T-helper 2 cell treated with Interferon-gamma antibody and Interleukin-4, amounts not matched to agents 5 μg/mL and 100 μg/mL, for 36 hours (primary cell): ENCODE results near the gene ADK.

Experiments used
- DNase-seq: peaks from one replicate; pipeline ENCODE4 v3.0.0; 2021; ENCODE audit warnings: low spot score
- H3K27ac Mint-ChIP-seq: one replicate; pipeline ENCODE4 v1.8.0; 2021; ENCODE audit warnings: mild to moderate bottlenecking, mixed read lengths
- H3K27me3 Mint-ChIP-seq: one replicate; pipeline ENCODE4 v1.8.0; 2021; ENCODE audit warnings: low read depth, mixed read lengths
- H3K36me3 Mint-ChIP-seq: one replicate; pipeline ENCODE4 v1.8.0; 2021; ENCODE audit warnings: low read depth, mixed read lengths
- H3K4me1 Mint-ChIP-seq: one replicate; pipeline ENCODE4 v1.8.0; 2021; ENCODE audit warnings: low read depth, mixed read lengths
- H3K4me3 Mint-ChIP-seq: one replicate; pipeline ENCODE4 v1.8.0; 2022; ENCODE audit warnings: mild to moderate bottlenecking, moderate library complexity, mixed read lengths
- H3K9me3 Mint-ChIP-seq: one replicate; pipeline ENCODE4 v1.8.0; 2021; ENCODE audit warnings: mixed read lengths

The ADK gene

DNA sequence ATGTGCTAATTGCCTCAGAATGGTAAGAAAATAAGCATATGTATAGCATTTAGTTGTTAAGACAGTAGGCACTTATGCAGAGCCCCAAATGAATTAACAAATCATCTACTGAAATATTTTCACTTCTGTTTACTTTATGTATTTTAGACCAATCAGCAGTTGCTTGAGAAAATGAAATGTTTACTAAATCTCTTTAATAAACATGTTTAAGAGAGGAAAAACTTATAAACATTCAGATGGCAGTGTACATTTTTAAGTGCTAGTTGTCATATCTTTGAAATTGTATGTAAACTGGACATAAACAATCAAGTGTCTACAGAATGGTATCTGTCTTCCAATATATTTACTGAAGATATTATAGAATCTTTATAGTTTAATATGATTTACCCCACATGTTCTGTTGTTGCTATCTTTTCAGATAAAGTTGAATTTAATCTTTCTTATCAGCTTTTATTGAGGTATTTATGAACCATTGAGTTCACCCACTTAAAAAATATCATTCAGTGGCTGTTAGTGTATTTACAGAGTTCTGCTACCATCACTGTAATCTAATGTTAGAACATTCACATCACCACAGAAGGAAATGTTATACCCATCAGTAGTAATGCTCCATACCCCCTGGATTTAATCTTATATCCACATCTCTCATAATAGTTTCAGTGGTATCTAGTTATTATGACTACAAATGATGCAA, 264.3 kb downstream of the ADK start:
- peaks cover 9% of the 10 kb centered on the region for H3K4me1 Mint-ChIP-seq

DNA sequence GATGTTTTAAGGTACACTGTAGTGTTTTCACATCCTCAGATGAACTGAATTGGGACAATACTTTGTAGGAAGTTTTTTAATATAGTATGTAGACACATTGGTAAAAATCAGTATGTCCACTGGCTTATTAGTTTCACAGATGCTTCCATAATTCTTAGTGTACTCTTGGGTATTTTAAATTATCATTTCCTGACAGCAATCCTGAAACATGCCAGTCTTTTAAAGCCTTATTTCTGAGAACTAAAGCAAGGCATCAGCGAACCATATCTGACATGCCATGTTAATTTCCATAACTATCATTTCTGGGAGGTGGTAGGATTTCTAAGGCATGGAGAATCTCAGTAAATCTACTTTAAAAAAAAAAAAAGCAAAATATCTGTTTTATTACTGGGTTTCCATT, 266.4 kb downstream of the ADK start:
- H3K4me3 Mint-ChIP-seq, result no peak overlapping the region
- peaks cover 9% of the 10 kb centered on the region for H3K4me1 Mint-ChIP-seq
- peaks cover 2% of the 10 kb centered on the region for H3K9me3 Mint-ChIP-seq
- DNase-seq, result no peak
- H3K36me3 Mint-ChIP-seq, result peaks cover 3% of the 10 kb centered on the region
- H3K27me3 Mint-ChIP-seq, result no peaks in the 10 kb centered on the region
- no peak overlapping the region for H3K27ac Mint-ChIP-seq

More for the DNA sequence above, 264.3 kb downstream of the ADK start:
- H3K9me3 Mint-ChIP-seq, result peaks cover 9% of the 10 kb centered on the region
- peaks cover 12% of the 10 kb centered on the region for H3K36me3 Mint-ChIP-seq
- no peak overlapping the region for H3K4me3 Mint-ChIP-seq
- no peak overlapping the region for H3K27ac Mint-ChIP-seq
- no peaks in the 10 kb centered on the region for H3K27me3 Mint-ChIP-seq
- DNase-seq, result no peak

DNA sequence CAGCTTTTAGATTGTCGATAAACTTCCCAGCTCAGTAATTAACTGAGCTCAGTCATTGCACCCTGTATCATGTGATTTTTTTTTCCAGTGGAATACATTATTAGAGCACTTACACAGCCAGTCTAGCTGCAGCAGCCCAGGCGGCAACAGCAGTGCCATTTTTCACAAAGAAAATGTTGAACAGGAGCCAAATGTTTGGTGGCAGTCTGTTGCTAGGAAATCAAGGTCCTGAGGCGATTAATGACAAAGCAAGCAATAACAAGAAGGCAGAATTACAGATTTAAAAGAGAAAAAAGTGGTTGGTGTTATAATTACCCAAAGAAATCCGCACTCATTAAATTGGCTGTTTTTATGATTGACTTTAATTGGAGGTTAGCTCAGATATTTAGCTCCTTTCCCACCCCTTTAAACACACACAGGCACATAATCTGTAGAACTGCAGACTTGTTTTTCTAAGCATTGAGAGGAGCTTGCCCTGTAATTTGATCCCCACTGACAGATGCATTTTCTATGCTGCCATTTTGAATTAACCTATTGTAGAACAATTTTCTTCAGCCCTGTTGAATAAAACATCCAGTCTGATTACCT, 267.4 kb downstream of the ADK start:
- H3K27ac Mint-ChIP-seq, result no peak overlapping the region

DNA sequence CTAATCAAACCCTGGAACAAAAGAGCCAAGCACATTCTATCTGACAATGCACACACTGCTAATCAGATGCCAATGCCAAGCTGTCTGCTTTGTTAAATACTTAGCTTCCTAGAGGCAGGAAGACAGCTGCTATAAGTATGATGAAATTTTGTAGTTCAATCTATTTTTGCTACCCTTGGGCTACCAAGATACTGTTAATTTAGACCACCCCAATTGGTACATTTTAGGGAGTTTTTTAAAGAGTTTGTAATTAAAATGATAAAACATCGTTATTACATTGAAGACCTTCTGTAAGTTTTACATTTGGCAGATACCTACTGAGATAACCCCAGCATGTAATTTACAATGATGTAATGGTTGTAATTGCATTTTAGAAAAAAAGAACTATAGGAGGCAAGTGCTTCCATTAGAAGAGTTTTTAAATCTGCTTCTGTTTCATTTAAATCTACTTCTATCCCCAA, 268.5 kb downstream of the ADK start:
- no peak overlapping the region for H3K27ac Mint-ChIP-seq
- peaks cover 3% of the 10 kb centered on the region for H3K36me3 Mint-ChIP-seq
- H3K27me3 Mint-ChIP-seq, result no peaks in the 10 kb centered on the region
- H3K4me1 Mint-ChIP-seq, result peaks cover 9% of the 10 kb centered on the region
- H3K9me3 Mint-ChIP-seq, result peaks cover 2% of the 10 kb centered on the region
- H3K4me3 Mint-ChIP-seq, result no peak overlapping the region
- DNase-seq, result no peak

More for the DNA sequence above, 267.4 kb downstream of the ADK start:
- Mint-ChIP-seq H3K9me3 (no peaks in the 10 kb centered on the region), H3K36me3 (peaks cover 4% of the 10 kb centered on the region), H3K4me1 (peaks cover 9% of the 10 kb centered on the region), H3K27me3 (no peaks in the 10 kb centered on the region), H3K4me3 (no peak overlapping the region)
- DNase-seq, result no peak

DNA sequence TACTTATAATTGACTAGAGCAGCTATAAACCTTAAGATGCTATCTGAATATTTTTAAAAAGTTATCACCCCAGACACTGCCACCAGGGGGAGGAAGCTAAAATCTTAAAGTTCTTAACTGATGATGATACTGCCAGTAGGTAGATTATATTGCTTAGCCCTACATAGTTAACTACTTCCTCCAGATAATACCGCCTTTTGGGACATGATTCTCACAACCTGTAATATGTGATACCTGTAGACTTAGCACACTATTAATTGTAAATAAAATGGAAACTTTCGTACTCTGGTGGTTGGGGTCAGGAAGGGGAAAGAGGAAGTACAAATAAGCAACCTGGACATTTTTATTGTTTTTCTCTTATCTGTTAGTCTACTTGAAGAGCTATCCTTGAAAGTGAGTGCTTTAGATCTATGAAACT, 268.9 kb downstream of the ADK start:
- Mint-ChIP-seq H3K4me1 (peaks cover 9% of the 10 kb centered on the region), H3K27me3 (no peaks in the 10 kb centered on the region), H3K27ac (no peak overlapping the region), H3K4me3 (no peak overlapping the region), H3K9me3 (peaks cover 6% of the 10 kb centered on the region), H3K36me3 (peaks cover 5% of the 10 kb centered on the region)
- no peak for DNase-seq

DNA sequence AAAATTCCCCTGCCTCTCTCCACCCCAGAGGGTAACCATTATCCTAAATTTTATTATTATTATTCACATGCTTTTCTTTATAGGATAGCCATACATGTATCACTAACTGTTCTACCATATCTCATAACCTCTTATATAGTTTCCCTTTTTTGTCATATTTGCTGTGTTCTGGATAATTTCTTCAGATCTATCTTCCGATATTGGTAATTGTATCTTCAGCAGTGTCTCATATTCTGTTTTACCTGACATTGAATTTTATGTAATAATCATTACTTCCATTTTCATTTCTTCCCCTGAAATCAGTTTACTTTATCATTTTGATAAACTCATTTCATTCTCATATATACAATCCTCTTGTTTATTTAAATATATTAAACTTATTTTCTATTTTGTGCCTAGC, 273.5 kb downstream of the ADK start:
- DNase-seq, result no peak
- Mint-ChIP-seq H3K27ac (no peak overlapping the region), H3K36me3 (peaks cover 5% of the 10 kb centered on the region), H3K4me1 (peaks cover 4% of the 10 kb centered on the region), H3K27me3 (no peaks in the 10 kb centered on the region), H3K4me3 (no peak overlapping the region), H3K9me3 (peaks cover 6% of the 10 kb centered on the region)

DNA sequence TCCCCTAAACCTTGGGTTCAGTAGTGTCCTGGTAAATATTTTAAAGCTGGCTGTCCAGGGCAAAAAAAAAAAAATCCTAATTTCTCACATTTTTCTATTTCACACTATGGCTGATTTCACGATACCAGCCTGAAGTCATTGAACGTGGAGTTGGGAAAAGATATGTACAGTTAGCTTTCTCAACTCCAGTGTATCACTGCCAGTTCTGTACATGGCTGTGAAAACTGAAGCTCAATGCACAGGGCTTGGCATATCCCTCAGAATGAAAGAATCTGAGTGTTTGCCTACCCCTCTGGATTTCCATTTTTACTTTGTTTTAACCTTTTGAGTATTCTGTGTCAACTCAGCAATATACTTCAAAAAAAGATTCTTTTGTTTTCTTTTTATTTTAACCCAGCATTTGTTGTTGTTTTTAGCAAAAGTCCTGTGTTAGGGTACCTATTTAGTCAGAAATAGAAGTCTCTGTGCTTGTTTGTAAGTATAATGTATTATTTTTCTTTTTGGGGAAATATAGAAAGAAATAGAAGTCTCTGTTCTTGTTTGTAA, 274.5 kb downstream of the ADK start:
- H3K36me3 Mint-ChIP-seq, result peaks cover 5% of the 10 kb centered on the region
- no peak overlapping the region for H3K4me3 Mint-ChIP-seq
- peaks cover 6% of the 10 kb centered on the region for H3K9me3 Mint-ChIP-seq
- H3K4me1 Mint-ChIP-seq, result no peaks in the 10 kb centered on the region
- H3K27me3 Mint-ChIP-seq, result no peaks in the 10 kb centered on the region
- DNase-seq, result no peak
- no peak overlapping the region for H3K27ac Mint-ChIP-seq

DNA sequence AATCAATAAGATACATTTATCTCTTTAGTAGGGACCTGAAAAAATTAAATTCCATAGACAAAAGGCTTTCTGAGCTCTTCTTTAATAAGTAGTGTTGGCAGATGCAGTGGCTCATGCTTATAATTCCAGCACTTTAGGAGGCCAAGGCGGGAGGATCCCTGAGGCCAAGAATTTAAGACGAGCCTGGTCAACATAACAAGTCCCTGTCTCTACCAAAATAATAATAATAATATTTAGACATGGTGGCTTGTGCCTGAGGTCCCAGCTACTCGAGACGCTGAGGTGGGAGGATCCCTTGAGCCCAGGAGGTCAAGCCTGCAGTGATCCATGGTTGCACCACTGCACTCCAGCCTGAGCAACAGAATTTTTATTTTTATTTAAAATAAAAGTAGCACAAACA, 280.8 kb downstream of the ADK start:
- Mint-ChIP-seq H3K4me1 (peaks cover 2% of the 10 kb centered on the region), H3K36me3 (peaks cover 2% of the 10 kb centered on the region), H3K27ac (no peak overlapping the region), H3K9me3 (no peaks in the 10 kb centered on the region), H3K4me3 (no peak overlapping the region), H3K27me3 (no peaks in the 10 kb centered on the region)
- no peak for DNase-seq

DNA sequence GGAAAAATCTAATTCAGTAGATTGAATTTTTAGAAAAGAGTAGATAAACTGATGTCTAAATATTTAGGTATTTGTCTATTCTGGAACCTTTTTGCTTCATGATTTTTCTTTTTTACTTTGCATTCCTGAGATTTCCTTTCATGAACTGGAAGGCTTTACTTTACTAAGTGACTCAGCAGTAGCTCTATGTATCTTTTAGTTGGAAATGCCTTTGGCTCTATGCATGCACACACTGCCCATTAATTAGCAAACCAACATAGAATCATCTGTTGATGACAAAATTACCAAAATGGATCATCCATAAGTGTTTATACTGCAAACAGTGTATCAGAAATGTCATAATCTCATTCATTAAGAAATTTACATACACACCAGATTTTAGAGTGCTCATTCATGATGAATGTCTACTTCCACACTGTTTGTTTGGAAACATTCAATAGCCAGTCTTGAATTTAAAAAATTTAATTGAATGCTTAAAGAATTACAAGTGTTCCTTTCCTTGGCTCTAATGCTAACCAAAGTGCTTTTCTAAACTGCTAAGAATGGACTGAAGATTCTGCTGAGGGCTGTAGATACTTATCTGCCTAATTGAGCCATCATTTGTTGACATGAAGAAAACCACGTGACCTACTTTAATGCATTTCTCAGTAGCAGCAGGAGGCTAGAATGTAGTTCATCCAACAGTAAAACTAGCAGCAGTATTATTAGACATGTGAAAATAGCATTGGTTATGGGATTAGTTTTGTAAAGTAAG, 282.0 kb downstream of the ADK start:
- Mint-ChIP-seq H3K4me3 (no peak overlapping the region), H3K36me3 (peaks cover 2% of the 10 kb centered on the region), H3K27ac (no peak overlapping the region), H3K27me3 (no peaks in the 10 kb centered on the region), H3K4me1 (peaks cover 2% of the 10 kb centered on the region), H3K9me3 (no peaks in the 10 kb centered on the region)
- no peak for DNase-seq

DNA sequence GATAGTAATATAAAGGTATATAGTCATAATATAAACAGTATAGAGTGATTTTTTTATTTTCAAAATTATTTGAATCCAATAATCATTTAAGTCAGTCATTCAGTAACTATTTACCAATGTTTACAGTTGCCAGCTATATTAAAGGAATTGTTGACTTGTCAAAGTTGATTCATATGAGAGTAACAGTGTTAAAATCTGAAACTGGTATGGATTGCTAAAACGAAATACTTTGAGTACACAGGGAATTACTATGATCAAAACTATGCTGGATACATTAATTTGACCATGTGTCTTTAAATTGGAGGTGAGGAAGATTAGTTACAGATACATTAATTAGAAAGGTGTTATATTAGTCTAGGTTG, 282.6 kb downstream of the ADK start:
- Mint-ChIP-seq H3K27ac (no peak overlapping the region), H3K4me3 (no peak overlapping the region), H3K4me1 (peaks cover 2% of the 10 kb centered on the region), H3K36me3 (peaks cover 2% of the 10 kb centered on the region), H3K27me3 (no peaks in the 10 kb centered on the region), H3K9me3 (no peaks in the 10 kb centered on the region)
- DNase-seq, result no peak

DNA sequence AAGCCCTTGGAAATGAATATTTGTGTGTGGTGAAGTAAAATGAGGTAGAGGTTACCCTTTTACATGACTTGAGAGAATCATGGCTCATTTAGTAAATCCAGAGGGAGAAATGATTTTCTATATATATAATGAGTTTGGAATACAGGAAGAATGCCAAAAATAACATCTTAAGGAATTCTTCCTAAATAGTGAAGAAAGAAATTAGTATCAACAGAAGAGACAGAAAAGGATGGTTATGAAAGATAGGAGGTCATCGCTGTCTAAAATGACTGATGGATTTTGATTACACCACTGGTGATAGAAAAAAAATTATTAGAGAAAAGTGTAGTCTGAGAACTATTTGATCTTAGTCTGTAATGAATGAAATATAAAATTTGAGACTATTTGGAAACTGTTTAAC, 283.0 kb downstream of the ADK start:
- Mint-ChIP-seq H3K27ac (no peak overlapping the region), H3K4me3 (no peak overlapping the region), H3K27me3 (no peaks in the 10 kb centered on the region), H3K9me3 (no peaks in the 10 kb centered on the region), H3K4me1 (peaks cover 4% of the 10 kb centered on the region), H3K36me3 (peaks cover 2% of the 10 kb centered on the region)
- no peak for DNase-seq

DNA sequence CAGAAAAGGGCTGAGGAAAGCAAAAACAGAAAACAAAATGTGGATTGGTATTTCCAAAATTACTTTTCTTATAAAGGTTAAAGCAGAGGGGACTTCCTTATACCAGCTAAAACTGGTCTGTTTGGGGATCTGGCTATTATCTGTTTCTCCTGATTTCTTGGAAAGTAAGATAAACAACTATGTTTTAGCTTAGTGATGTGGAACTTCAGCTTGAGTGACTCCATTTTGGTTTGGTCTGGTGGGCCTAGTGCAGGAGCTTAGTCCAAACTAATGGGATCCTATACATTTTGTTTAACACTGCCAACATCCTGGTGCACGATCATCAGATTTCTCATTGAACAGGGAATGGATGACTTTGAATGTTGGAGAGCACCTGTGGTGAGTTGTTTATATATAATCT, 283.5 kb downstream of the ADK start:
- Mint-ChIP-seq H3K27me3 (no peaks in the 10 kb centered on the region), H3K27ac (no peak overlapping the region), H3K4me3 (no peak overlapping the region), H3K36me3 (peaks cover 2% of the 10 kb centered on the region), H3K4me1 (peaks cover 7% of the 10 kb centered on the region), H3K9me3 (no peaks in the 10 kb centered on the region)
- no peak for DNase-seq

DNA sequence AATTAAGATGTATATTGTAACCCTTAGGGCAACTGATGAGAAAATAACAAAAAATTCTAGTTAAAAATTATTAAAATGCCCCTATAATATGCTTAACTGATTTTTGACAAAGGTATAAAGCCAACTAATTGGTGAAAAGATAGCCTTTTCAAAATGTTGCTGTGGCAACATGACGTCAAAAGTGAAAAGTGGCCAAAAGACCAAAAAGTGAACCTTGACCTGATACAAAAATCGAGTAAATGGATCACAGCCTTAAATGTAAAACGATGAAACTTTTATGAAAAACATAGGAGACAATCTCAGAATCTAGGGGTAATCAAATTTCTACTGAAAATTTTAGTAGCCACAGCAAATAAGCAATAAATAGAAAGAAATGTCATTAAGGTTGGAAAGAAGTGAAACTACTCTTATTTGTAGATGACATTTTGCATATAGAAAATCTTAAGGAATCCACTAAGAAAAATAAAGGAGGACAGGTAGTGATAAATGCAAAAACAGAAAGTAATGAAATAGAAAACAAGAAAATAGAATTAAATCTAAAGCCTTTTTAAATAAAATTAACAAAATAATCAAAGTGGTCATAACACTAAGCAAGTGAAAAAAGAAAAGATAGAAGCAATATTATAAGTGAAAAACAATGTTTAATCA, 285.6 kb downstream of the ADK start:
- no peak for DNase-seq
- peaks cover 2% of the 10 kb centered on the region for H3K36me3 Mint-ChIP-seq
- peaks cover 7% of the 10 kb centered on the region for H3K4me1 Mint-ChIP-seq
- H3K4me3 Mint-ChIP-seq, result no peak overlapping the region
- no peaks in the 10 kb centered on the region for H3K9me3 Mint-ChIP-seq
- no peak overlapping the region for H3K27ac Mint-ChIP-seq
- no peaks in the 10 kb centered on the region for H3K27me3 Mint-ChIP-seq

DNA sequence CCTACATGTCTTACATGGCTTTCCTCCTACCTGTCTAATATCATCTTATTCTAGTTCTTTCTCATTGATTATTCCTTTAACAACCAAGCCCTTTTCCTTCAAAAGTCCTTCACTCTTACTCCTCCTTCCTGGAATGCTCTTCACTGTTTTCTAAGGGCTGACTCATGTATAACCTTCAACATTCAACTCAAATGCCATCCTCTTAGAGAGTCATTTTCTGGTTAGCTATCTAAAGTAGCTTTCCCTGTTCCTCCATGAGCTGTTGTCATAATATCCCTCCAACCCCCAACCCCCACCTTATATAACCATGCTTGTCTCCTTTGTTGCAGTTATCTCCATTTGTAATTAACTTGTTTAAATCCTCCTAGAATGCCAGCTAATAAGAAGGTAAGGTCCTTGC, 286.8 kb downstream of the ADK start:
- peaks cover 2% of the 10 kb centered on the region for H3K36me3 Mint-ChIP-seq
- DNase-seq, result no peak
- no peaks in the 10 kb centered on the region for H3K9me3 Mint-ChIP-seq
- peaks cover 7% of the 10 kb centered on the region for H3K4me1 Mint-ChIP-seq
- H3K4me3 Mint-ChIP-seq, result no peak overlapping the region
- no peaks in the 10 kb centered on the region for H3K27me3 Mint-ChIP-seq
- no peak overlapping the region for H3K27ac Mint-ChIP-seq
